ENCODE results near the gene THBD.

THBD gene

DNA sequence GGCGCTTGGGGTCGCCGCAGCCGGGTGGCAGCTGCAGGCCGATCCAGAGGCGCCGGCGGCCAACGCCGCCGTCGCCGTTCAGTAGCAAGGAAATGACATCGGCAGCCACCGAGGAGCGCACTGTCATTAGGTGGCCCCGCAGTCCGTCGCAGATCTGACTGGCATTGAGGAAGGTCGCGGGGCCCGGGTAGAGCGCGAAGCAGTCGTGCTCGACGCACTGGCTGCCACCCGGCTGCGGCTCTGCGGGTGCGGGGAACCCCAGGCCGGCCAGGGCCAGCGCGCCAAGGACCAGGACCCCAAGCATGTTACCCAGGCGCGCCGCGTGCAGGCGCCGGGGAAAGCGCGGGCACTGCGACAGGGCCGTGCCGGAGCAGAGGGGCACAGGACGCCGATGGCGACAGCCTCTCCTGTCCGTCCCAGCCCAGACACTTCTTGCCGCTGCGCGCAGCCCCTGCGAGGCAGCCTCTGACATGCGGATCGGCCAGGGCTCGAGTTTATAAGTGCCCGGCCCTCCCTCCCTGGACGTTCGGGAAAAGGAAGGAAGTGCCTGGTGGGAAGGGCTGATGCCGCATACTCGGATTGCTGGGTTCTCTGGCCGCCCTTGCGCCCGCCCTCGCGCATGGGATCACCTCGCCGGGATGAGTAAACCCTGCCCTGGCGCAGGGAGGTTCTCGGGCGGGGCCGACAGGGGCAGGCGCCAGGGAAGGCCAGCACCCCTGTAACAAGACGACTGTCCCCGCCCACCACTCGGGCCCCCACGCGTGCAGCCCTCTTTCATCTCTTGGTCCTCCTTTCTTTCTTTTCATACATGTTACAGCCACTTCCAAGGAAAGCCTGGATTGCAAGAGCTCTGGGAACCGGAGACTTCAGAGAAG is at the start of gene THBD:
Gene THBD, minus strand, starts transcription at position 472 of the 875 bp plus-strand sequence. Its CDS starts 168 bp downstream, at position 304.
- DNase-seq, result peak in 1 of 2 experiments; percentile 24

GRCh38 chr20:23097636-23098580 is 48.4 kb upstream of the THBD start:
- DNase-seq, result no peak

GRCh38 chr20:23096986-23097520 is 47.6 kb upstream of the THBD start:
- DNase-seq, result no peak

DNA sequence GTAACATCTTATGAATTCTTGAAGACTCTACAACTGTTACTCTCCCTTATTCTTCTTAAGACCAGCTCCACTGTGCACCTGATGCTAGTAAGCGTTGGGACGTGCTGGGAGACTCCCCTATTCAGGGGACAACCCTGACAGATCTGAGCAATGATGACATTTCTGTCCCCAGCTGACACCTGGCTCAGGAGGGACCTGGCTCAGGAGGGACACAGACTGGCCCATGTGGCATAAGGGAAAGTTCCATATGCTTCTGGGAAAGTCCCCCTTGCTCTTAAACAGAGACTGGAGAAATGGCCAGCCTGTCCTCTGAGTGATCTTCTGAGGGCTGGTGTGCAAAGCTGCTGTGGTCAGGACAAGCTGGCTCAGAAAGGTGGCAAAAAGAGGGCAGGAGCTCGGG is 46.6 kb upstream of the THBD start:
- DNase-seq, result no peak

DNA sequence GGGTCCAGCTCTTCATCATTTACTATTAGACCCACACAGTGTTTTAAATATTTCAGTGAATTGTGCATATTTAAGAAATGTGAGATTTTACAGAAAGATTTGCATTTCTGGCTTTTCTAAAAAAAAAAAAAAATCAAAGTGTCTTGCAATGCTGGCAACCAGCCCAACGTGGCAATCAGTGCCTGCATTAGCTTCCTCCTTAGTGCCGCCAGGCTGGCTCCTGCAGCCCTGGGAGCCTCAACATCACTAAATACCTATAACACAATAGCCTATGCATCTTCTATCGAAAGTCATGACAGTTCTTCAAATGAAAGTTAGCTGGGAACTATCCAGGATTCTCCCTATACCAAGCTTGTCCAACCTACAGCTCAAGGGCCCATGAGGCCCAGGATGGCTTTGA is 46.0 kb upstream of the THBD start:
- DNase-seq, result no peak

- no peak for DNase-seq
These were observed 45.5 kb upstream of the THBD start for GRCh38 chr20:23094927-23095326.

- DNase-seq, result no peak
These were observed 44.9 kb upstream of the THBD start for GRCh38 chr20:23094213-23094896.

DNA sequence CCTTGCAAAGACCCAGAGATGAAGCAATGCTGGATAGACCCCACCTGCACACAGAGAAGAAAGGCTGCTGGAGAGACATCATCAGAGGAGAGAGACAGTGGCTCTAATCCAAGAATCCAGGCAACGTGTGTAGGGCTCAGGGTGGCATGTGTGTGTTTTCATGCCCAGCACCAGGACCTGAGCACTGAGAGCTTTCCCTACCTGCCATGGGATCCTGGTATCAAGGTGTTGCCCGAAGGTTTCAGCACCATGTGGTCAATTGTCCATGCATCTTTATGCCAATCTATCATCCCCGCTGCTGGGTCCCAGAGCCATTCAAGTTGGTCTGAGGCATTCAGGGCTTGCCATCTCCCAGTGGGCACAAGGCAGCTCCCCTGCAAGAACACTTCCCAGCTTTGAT is 44.1 kb upstream of the THBD start:
- no peak for DNase-seq

DNA sequence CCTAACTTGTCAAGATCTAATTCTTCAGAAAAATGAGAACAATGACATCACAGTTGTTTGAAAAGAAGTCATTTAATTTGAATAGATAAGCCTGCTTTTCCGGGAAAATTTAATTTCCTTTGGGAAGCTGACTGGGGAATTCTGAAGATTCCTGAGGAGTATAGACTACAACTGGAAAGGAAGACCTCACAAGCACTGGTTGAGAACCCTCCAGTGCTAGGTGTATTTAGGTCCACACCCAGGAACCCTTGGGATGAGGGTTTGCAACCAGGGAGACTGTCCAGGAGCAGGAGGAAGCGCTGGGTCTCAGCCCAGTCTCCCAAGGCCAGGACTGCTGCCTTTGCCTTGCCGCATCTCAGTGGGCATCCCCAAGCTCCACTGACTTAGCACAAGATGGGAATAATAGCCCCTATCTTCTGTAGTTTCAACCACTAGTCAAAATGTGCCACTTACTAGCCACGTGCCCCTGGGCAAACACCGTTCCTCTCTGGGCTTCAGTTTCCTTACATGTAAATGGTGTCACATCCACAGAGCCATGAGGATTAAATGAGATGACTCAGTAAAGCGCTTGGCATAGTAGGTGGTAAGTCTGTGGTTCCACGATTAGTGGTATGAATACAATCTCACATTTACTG is 43.5 kb upstream of the THBD start:
- DNase-seq, result no peak

GRCh38 chr20:23092384-23092756 is 42.9 kb upstream of the THBD start:
- no peak for DNase-seq

- no peak for DNase-seq
These were observed 42.4 kb upstream of the THBD start for GRCh38 chr20:23091721-23092383.

- DNase-seq, result no peak
These were observed 41.4 kb upstream of the THBD start for GRCh38 chr20:23090878-23091277.

DNA sequence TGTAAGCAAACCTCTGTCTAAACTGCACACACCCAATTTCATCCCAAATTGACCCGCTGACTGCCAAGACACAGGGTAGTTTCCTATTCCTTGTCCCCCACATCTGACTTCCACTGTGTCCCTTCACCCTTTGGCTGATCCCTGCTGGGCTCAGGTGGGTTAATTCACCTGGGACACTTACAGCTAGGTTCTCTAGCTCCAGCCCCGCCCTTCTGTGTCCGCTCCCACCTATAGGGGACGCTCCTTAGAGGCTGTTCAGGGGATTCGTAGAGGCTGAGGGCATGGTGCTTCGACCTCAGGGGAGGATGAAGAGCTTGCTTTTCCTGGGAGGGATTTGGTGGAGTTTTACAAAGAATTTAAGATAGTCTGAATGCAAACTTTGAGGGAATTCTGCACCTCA is 40.7 kb upstream of the THBD start:
- no peak for DNase-seq

- no peak for DNase-seq
These were observed 39.4 kb upstream of the THBD start for GRCh38 chr20:23088866-23089265.

GRCh38 chr20:23087587-23088251 is 38.2 kb upstream of the THBD start:
- no peak for DNase-seq

DNA sequence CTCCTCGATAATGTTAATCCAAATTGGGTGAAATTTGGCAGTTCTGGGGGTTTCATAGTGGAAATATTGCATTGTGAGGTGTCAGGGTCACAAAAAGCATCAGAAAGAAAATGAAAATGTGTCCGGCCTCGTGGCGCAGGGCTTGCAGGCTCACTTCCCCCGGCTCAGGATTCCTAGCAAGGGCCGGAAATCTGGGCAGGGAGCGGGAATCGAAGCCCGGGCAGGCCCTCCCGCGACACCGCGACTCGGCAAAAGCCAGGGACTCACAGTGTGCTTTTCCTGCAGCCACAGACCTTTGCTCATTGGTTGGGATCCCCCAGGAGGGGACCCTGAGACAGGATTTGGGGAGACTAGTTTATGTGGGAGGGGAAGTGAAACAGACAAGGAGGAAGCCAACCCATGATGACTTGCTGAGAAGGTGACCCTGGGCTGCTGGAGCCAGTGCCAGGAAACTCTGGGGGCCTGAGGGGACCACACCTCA is 37.5 kb upstream of the THBD start:
- no peak for DNase-seq

GRCh38 chr20:23086056-23086566 is 36.6 kb upstream of the THBD start, which contains the start of gene CD93:
CD93 (minus strand) TSS chr20:23086324; CDS start chr20:23086192, 132 bp downstream.
- DNase-seq, result no peak

DNA sequence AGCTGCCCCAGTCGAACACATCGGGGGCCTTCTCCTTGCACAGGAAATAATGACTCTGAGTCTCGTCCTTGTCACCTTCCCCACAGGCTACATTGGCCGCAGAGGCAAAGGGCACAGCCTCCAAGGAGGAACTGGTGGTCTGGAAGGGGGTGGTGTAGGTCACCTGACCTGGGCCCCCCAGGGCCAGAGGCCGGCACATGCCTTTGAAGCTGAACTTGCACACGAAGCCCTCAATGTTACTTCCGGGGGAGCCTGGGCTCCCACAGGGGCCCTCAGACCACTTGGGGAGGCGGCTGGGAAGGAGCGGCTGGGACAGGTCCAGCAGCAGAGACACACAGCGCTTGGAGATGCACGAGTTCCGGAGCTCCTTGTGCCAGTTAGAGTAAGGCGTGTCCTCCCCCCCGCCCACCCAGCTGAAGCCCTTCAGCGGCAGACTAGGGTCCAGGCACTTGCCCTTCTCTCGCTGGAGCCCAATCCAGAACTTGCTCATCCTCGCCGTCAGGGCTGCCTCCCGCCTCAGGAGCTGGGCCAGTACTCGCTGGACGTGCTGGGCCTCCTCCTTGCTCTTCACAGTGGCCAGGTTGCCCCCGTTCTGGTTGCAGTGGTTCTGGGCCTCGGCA is 36.1 kb upstream of the THBD start:
- no peak for DNase-seq

DNA sequence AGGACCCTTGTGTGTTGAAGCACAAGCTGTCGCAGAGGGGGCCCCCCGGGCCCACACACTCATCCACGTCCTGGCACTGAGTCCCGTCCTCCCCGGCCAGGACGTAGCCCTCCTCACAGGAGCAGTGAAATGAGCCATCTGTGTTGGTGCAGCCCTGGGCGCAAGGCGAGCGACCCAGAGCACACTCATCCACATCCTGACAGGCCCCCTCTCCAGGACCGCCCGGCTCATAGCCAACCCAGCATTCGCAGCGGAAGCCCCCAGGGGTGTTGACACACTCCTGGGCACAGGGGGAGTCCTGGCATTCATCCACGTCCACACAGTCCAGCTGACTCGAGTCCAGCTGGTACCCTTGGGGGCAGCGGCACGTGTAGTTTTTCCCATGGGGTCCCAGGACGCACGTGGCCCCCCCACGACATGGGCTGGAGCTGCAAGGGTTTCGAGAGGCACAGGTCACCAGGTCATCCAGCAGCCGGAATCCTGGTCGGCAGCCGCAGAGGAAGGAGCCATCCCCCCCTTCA is 35.4 kb upstream of the THBD start:
- DNase-seq, result no peak

DNA sequence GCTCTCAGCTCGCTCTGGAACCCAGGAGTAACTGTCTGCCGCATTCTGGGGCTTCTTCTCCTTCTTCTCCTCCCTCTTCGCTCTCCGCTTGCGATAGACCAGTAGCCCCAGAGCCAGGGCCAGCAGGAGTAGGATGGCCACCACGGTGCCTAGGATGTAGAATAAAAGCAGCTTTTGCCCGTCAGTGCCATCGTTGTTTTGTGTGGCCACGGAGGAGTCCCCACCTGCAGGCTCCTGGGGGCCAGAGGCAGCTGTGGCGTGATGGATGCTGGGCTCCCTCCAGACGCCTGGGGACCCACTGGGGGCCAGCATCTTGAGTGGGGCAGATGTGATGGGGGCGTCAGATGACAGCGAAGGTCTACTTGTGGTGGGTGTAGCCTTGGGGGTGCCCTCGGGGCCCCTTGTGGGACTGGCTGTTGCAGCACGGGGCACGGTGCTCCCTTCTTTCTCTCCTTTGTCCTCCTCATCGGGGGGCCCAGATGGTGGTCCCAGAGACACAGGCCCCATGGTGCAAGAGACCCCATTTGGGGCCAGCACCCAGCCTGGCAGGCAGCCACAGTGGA is 34.9 kb upstream of the THBD start:
- DNase-seq, result no peak
